HuH-7.5 (cell line): ENCODE results near the gene MTHFD1L.
"Not testable (repeated sequence)": the region's sequence is repeated elsewhere in the genome, so short reads cannot be mapped to it uniquely, and the experiment has no call there.

Source experiments
- DNase-seq: peaks from one replicate; pipeline ENCODE4 v3.0.0; 2011; ENCODE audit warnings: low spot score

MTHFD1L gene

GRCh38 chr6:151069641-151070040, 204.1 kb downstream of the MTHFD1L start:
- no peak for DNase-seq

GRCh38 chr6:151070631-151071051, 205.1 kb downstream of the MTHFD1L start:
- no peak for DNase-seq

GRCh38 chr6:151071295-151071694, 205.8 kb downstream of the MTHFD1L start:
- no peak for DNase-seq

- DNase-seq = no peak
These were observed 207.6 kb downstream of the MTHFD1L start for GRCh38 chr6:151073146-151073545.

GRCh38 chr6:151073701-151074100, 208.2 kb downstream of the MTHFD1L start:
- DNase-seq = no peak

- DNase-seq = no peak
These were observed 209.5 kb downstream of the MTHFD1L start for GRCh38 chr6:151075005-151075404.

- DNase-seq = no peak
These were observed 210.0 kb downstream of the MTHFD1L start for GRCh38 chr6:151075527-151075926.

- DNase-seq = no peak
These were observed 210.5 kb downstream of the MTHFD1L start for GRCh38 chr6:151075930-151076555.

GRCh38 chr6:151078655-151079054, 213.2 kb downstream of the MTHFD1L start:
- DNase-seq = no peak

- DNase-seq = no peak
These were observed 216.2 kb downstream of the MTHFD1L start for GRCh38 chr6:151081656-151082055.

GRCh38 chr6:151082079-151082478, 216.6 kb downstream of the MTHFD1L start:
- DNase-seq = no peak

- no peak for DNase-seq
These were observed 218.8 kb downstream of the MTHFD1L start for GRCh38 chr6:151084275-151084674.

GRCh38 chr6:151087055-151087454, 221.6 kb downstream of the MTHFD1L start:
- not testable (repeated sequence) for DNase-seq

- DNase-seq = peak; percentile 33
These were observed 222.5 kb downstream of the MTHFD1L start for GRCh38 chr6:151087861-151088598.

- no peak for DNase-seq
These were observed 223.1 kb downstream of the MTHFD1L start for GRCh38 chr6:151088599-151088935.

- no peak for DNase-seq
These were observed 223.5 kb downstream of the MTHFD1L start for GRCh38 chr6:151088963-151089362.

GRCh38 chr6:151089978-151090377, 224.5 kb downstream of the MTHFD1L start:
- DNase-seq = no peak

GRCh38 chr6:151091571-151091970, 226.1 kb downstream of the MTHFD1L start:
- no peak for DNase-seq

- no peak for DNase-seq
These were observed 227.1 kb downstream of the MTHFD1L start for GRCh38 chr6:151092591-151092990.

GRCh38 chr6:151093706-151094105, 228.2 kb downstream of the MTHFD1L start:
- no peak for DNase-seq

GRCh38 chr6:151095538-151096254, 230.2 kb downstream of the MTHFD1L start:
- DNase-seq = no peak

- DNase-seq = no peak
These were observed 230.7 kb downstream of the MTHFD1L start for GRCh38 chr6:151096255-151096612.
